B cell (primary cell): ENCODE measurements around the gene NUBP2.

Source experiments
- CTCF ChIP-seq: fragments of 200-600 bp; IDR thresholded peaks from one replicate; pipeline ENCODE4 v1.8.0; 2022; ENCODE audit warnings: antibody characterized with exemption, mild to moderate bottlenecking
- EZH2 ChIP-seq: IDR thresholded peaks from 2 replicates; pipeline ENCODE4 v1.6.1; 2012; ENCODE audit warnings: borderline replicate concordance, low read depth, mild to moderate bottlenecking, moderate library complexity, low read length; ENCODE audit not compliant: insufficient read depth, poor library complexity, severe bottlenecking

GRCh38 chr16:1776672-1776955, 6.1 kb upstream of the NUBP2 start:
- no peak for TF ChIP-seq CTCF
- TF ChIP-seq EZH2, result no peak
